T-helper 2 cell treated with Interferon-gamma antibody and Interleukin-4, amounts not matched to agents 5 μg/mL and 100 μg/mL, for 36 hours (primary cell): ENCODE measurements around the gene YIPF6.
"Not testable (repeated sequence)": the region's sequence is repeated elsewhere in the genome, so short reads cannot be mapped to it uniquely, and the experiment has no call there.

ENCODE experiments used
- DNase-seq: peaks from one replicate; pipeline ENCODE4 v3.0.0; 2021; ENCODE audit warnings: low spot score
- H3K27ac Mint-ChIP-seq: one replicate; pipeline ENCODE4 v1.8.0; 2021; ENCODE audit warnings: mild to moderate bottlenecking, mixed read lengths
- H3K27me3 Mint-ChIP-seq: one replicate; pipeline ENCODE4 v1.8.0; 2021; ENCODE audit warnings: low read depth, mixed read lengths
- H3K36me3 Mint-ChIP-seq: one replicate; pipeline ENCODE4 v1.8.0; 2021; ENCODE audit warnings: low read depth, mixed read lengths
- H3K4me1 Mint-ChIP-seq: one replicate; pipeline ENCODE4 v1.8.0; 2021; ENCODE audit warnings: low read depth, mixed read lengths
- H3K4me3 Mint-ChIP-seq: one replicate; pipeline ENCODE4 v1.8.0; 2022; ENCODE audit warnings: mild to moderate bottlenecking, moderate library complexity, mixed read lengths
- H3K9me3 Mint-ChIP-seq: one replicate; pipeline ENCODE4 v1.8.0; 2021; ENCODE audit warnings: mixed read lengths

YIPF6 gene, protein sequence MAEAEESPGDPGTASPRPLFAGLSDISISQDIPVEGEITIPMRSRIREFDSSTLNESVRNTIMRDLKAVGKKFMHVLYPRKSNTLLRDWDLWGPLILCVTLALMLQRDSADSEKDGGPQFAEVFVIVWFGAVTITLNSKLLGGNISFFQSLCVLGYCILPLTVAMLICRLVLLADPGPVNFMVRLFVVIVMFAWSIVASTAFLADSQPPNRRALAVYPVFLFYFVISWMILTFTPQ

DNA sequence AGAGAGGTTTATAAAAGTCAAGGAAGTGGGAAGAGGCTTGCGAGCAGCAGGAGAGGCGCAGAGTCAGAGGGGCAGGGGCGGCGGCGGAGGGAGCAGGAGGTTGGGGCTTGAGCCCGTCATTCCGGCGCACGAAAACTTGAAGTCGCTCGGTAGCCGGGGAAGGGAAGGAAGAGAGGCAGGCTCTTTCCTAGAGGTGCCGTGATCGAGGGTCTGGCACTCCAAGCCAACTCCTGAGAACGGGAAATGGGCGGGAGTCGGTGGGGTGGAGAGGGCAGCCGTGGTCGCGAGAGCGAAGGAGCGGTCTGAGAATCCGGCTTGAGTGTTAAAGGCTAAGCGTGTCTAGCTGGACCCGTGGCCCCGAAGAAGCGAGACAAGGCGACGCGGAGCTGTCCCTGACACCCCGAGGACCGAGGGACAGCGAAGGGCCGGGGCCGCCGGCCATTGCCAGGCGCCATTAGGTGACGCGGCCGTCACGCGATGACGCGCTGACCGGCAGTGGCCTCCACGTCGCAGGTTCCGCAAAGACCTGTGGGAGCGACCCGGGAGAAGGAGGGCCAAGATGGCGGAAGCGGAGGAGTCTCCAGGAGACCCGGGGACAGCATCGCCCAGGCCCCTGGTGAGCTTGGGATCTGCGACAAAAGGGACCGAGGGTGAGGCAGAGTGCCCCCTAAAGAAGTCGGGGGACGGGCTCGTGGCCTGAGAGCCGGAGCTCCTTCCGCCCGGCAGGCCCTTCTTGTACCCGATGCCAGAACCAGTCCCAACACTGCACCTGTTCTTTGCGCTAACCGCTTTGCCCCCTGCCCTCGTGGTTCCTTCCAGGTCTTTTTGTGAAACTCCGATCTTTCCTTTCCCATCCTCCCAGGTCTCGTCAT, at the start of gene YIPF6:
YIPF6 (plus strand) TSS at position 544 of the 872 bp plus-strand sequence; CDS start at position 560, 16 bp downstream.
- Mint-ChIP-seq H3K4me1 (peaks cover 8% of the 10 kb centered on the region), H3K36me3 (peaks cover 7% of the 10 kb centered on the region), H3K27me3 (peaks cover 2% of the 10 kb centered on the region), H3K9me3 (no peaks in the 10 kb centered on the region), H3K27ac (peak within 1 kb of the TSS; percentile 99), H3K4me3 (peak within 1 kb of the TSS; percentile 97)
- DNase-seq: peak; percentile 65

- DNase-seq: no peak
- no peak overlapping the region for H3K4me3 Mint-ChIP-seq
- no peaks in the 10 kb centered on the region for H3K9me3 Mint-ChIP-seq
- no peaks in the 10 kb centered on the region for H3K36me3 Mint-ChIP-seq
- no peak overlapping the region for H3K27ac Mint-ChIP-seq
- H3K4me1 Mint-ChIP-seq: no peaks in the 10 kb centered on the region
- peaks cover 4% of the 10 kb centered on the region for H3K27me3 Mint-ChIP-seq
Measured at GRCh38 chrX:68451720-68452119, 47.1 kb upstream of the YIPF6 start.

GRCh38 chrX:68454476-68455150, 44.2 kb upstream of the YIPF6 start:
- DNase-seq: no peak
- peaks cover 2% of the 10 kb centered on the region for H3K27me3 Mint-ChIP-seq
- H3K9me3 Mint-ChIP-seq: no peaks in the 10 kb centered on the region
- H3K4me3 Mint-ChIP-seq: no peak overlapping the region
- H3K27ac Mint-ChIP-seq: no peak overlapping the region
- H3K4me1 Mint-ChIP-seq: no peaks in the 10 kb centered on the region
- no peaks in the 10 kb centered on the region for H3K36me3 Mint-ChIP-seq

- DNase-seq: no peak
- Mint-ChIP-seq H3K27me3 (peaks cover 2% of the 10 kb centered on the region), H3K4me3 (no peak overlapping the region), H3K9me3 (no peaks in the 10 kb centered on the region), H3K27ac (no peak overlapping the region), H3K4me1 (no peaks in the 10 kb centered on the region), H3K36me3 (no peaks in the 10 kb centered on the region)
Measured at GRCh38 chrX:68455151-68455510, 43.7 kb upstream of the YIPF6 start.

- Mint-ChIP-seq H3K4me1 (no peaks in the 10 kb centered on the region), H3K36me3 (no peaks in the 10 kb centered on the region), H3K27ac (no peak overlapping the region), H3K9me3 (no peaks in the 10 kb centered on the region), H3K27me3 (no peaks in the 10 kb centered on the region), H3K4me3 (no peak overlapping the region)
- DNase-seq: no peak
Measured at GRCh38 chrX:68461093-68461492, 37.8 kb upstream of the YIPF6 start.

- Mint-ChIP-seq H3K4me1 (no peaks in the 10 kb centered on the region), H3K36me3 (no peaks in the 10 kb centered on the region), H3K27ac (no peak overlapping the region), H3K27me3 (no peaks in the 10 kb centered on the region), H3K4me3 (no peak overlapping the region), H3K9me3 (no peaks in the 10 kb centered on the region)
- DNase-seq: no peak
Measured at GRCh38 chrX:68461576-68461975, 37.3 kb upstream of the YIPF6 start.

GRCh38 chrX:68462197-68462596, 36.7 kb upstream of the YIPF6 start:
- no peaks in the 10 kb centered on the region for H3K9me3 Mint-ChIP-seq
- DNase-seq: no peak
- H3K36me3 Mint-ChIP-seq: no peaks in the 10 kb centered on the region

GRCh38 chrX:68462653-68463052, 36.2 kb upstream of the YIPF6 start:
- H3K9me3 Mint-ChIP-seq: no peaks in the 10 kb centered on the region
- H3K4me1 Mint-ChIP-seq: no peaks in the 10 kb centered on the region
- no peak for DNase-seq
- no peak overlapping the region for H3K4me3 Mint-ChIP-seq
- H3K27ac Mint-ChIP-seq: no peak overlapping the region
- no peaks in the 10 kb centered on the region for H3K27me3 Mint-ChIP-seq
- no peaks in the 10 kb centered on the region for H3K36me3 Mint-ChIP-seq

More at GRCh38 chrX:68462197-68462596, 36.7 kb upstream of the YIPF6 start:
- Mint-ChIP-seq H3K27me3 (no peaks in the 10 kb centered on the region), H3K4me1 (no peaks in the 10 kb centered on the region), H3K4me3 (no peak overlapping the region), H3K27ac (no peak overlapping the region)

DNA sequence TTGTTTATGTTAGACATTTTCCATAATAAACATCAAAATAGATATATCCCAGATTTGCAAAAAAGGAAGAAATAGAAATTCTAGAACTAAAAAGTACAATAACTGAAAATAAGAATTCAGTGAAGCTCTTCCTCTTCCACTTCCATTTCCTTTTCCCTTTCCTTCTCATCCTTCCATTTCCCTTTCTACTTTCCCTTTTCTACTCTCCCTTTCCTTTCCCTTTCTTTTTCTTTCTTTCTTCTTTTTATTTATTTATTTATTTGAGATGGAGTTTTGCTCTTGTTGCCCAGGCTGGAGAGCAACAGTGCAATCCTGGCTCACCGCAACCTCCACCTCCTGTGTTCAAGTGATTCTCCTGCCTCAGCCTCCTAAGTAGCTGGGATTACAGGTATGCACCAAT, 35.0 kb upstream of the YIPF6 start:
- DNase-seq: no peak
- Mint-ChIP-seq H3K4me3 (no peak overlapping the region), H3K4me1 (no peaks in the 10 kb centered on the region), H3K36me3 (no peaks in the 10 kb centered on the region), H3K27me3 (no peaks in the 10 kb centered on the region), H3K27ac (no peak overlapping the region), H3K9me3 (no peaks in the 10 kb centered on the region)

DNA sequence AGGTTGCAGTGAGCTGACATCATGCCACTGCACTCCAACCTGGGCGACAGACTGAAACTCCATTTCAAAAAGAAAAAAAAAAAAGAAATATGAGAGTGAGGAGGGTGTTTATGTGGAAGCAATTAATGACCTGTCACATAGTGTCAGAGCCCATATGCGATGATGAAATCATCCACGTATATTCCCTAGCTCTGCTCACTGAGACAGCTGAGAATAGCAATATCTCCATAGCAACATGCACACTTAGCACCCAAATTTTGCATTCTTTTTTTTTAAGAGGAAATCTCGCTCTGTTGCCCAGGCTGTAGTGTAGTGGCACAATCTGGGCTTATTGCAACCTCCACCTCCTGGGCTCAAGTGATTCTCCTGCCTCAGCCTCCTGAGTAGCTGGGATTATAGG, 34.1 kb upstream of the YIPF6 start:
- H3K9me3 Mint-ChIP-seq: no peaks in the 10 kb centered on the region
- no peaks in the 10 kb centered on the region for H3K36me3 Mint-ChIP-seq
- H3K4me1 Mint-ChIP-seq: no peaks in the 10 kb centered on the region
- no peak for DNase-seq
- H3K4me3 Mint-ChIP-seq: no peak overlapping the region
- H3K27me3 Mint-ChIP-seq: no peaks in the 10 kb centered on the region
- H3K27ac Mint-ChIP-seq: no peak overlapping the region

DNA sequence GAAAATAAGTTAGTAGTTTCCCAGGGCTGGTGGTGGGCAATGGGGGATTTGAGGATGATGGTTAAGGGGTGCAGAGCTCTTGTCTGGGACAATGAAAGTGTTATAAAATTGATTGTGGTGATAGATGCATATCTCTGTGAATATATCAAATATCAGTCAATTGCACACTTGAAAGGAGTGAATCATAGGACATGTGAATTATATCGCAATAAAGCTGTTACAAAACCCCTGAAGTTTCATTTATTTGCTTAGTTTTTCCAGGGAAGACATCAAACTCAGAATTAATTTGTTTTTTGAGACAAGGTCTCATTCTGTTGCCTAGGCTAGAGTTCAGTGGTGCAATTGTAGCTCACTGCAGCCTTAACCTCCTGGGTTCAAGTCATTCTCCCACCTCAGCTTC, 17.9 kb upstream of the YIPF6 start:
- H3K36me3 Mint-ChIP-seq: no peaks in the 10 kb centered on the region
- no peaks in the 10 kb centered on the region for H3K27me3 Mint-ChIP-seq
- DNase-seq: no peak
- H3K9me3 Mint-ChIP-seq: no peaks in the 10 kb centered on the region
- no peaks in the 10 kb centered on the region for H3K4me1 Mint-ChIP-seq
- no peak overlapping the region for H3K27ac Mint-ChIP-seq
- H3K4me3 Mint-ChIP-seq: no peak overlapping the region

DNA sequence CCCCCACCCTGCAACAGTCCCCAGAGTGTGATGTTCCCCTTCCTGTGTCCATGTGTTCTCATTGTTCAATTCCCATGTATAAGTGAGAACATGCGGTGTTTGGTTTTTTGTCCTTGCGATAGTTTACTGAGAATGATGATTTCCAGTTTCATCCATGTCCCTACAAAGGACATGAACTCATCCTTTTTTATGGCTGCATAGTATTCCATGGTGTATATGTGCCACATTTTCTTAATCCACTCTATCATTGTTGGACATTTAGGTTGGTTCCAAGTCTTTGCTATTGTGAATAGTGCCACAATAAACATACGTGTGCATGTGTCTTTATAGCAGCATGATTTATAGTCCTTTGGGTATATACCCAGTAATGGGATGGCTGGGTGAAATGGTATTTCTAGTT, 12.7 kb upstream of the YIPF6 start:
- not testable (repeated sequence) for H3K4me1 Mint-ChIP-seq, H3K27ac Mint-ChIP-seq, DNase-seq, H3K36me3 Mint-ChIP-seq, H3K27me3 Mint-ChIP-seq, H3K4me3 Mint-ChIP-seq, H3K9me3 Mint-ChIP-seq

- DNase-seq: no peak
- no peaks in the 10 kb centered on the region for H3K36me3 Mint-ChIP-seq
- no peaks in the 10 kb centered on the region for H3K4me1 Mint-ChIP-seq
- peaks cover 4% of the 10 kb centered on the region for H3K27me3 Mint-ChIP-seq
- no peak overlapping the region for H3K4me3 Mint-ChIP-seq
- H3K9me3 Mint-ChIP-seq: no peaks in the 10 kb centered on the region
- H3K27ac Mint-ChIP-seq: no peak overlapping the region
Measured at GRCh38 chrX:68487254-68487653, 11.6 kb upstream of the YIPF6 start.

DNA sequence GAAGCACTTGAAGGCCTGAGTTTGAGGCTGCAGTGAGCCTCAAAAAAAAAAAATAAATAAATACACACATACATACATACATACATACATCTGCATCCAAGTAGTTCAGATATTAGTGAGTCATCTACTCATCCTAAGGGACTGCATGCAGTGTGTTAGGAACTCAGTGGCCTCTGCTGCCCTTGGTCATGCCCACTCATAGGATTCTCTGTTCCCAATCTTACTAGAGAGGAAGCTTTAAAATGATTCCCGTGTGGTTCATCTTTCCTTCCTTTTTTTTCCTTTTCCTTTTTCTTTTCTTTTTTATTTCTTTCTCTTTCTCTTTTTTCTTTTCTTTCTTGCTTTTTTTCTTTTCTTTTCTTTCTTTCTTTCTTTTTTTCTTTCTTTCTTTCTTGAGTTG, 10.9 kb upstream of the YIPF6 start:
- Mint-ChIP-seq H3K4me3 (no peak overlapping the region), H3K27ac (no peak overlapping the region)

More for the DNA sequence above, 10.9 kb upstream of the YIPF6 start:
- no peak for DNase-seq
- H3K36me3 Mint-ChIP-seq: no peaks in the 10 kb centered on the region
- peaks cover 4% of the 10 kb centered on the region for H3K27me3 Mint-ChIP-seq
- H3K4me1 Mint-ChIP-seq: no peaks in the 10 kb centered on the region
- no peaks in the 10 kb centered on the region for H3K9me3 Mint-ChIP-seq
